Measurements from ENCODE around the gene ZBTB46.
"Not testable (repeated sequence)": the region's sequence is repeated elsewhere in the genome, so short reads cannot be mapped to it uniquely, and the experiment has no call there.

Gene ZBTB46, protein sequence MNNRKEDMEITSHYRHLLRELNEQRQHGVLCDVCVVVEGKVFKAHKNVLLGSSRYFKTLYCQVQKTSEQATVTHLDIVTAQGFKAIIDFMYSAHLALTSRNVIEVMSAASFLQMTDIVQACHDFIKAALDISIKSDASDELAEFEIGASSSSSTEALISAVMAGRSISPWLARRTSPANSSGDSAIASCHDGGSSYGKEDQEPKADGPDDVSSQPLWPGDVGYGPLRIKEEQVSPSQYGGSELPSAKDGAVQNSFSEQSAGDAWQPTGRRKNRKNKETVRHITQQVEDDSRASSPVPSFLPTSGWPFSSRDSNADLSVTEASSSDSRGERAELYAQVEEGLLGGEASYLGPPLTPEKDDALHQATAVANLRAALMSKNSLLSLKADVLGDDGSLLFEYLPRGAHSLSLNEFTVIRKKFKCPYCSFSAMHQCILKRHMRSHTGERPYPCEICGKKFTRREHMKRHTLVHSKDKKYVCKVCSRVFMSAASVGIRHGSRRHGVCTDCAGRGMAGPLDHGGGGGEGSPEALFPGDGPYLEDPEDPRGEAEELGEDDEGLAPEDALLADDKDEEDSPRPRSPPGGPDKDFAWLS

DNA sequence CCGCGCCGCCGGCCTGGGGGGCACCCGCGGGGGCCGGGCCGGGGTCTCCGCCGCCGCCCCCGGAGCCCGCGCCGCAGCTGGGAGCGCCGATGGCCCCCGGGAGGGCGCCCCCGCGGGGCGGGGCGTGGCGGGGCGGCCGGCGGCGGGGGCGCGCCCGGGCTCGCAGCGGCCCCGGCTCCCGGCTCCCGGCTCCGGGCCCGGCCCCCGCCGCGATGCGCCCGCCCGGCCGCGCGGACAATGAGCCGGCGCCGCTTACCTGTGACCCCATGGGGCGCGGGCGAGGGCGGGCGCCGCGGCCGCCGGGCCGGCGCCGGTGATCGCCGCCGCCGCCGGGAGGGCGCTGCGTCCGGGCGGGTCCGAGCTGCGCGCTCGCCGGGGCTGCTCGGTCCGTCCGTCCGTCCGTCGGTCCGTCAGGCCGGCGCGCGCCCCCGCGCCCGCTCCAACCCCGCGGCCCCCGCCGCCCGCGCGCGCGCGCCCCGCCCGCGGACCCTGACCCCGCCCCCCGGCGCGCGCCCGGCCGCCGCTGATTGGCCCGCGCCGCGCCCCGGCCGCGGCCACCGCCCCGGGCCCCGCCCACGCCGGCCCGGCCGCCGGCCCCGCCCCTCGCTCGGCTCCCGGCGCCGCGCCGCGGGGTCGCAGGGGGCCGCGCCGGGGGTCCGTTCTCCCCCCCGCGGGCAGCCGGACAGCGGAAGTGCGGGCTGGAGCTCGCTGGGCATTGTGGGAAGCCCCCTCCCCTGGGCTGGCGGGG lies at the start of gene ZBTB46:
Gene ZBTB46 (minus strand): TSS at position 424 of the 748 bp plus-strand sequence. CDS start 40,507 bp downstream, outside the sequence.
- peak; percentile 28 for DNase-seq

DNA sequence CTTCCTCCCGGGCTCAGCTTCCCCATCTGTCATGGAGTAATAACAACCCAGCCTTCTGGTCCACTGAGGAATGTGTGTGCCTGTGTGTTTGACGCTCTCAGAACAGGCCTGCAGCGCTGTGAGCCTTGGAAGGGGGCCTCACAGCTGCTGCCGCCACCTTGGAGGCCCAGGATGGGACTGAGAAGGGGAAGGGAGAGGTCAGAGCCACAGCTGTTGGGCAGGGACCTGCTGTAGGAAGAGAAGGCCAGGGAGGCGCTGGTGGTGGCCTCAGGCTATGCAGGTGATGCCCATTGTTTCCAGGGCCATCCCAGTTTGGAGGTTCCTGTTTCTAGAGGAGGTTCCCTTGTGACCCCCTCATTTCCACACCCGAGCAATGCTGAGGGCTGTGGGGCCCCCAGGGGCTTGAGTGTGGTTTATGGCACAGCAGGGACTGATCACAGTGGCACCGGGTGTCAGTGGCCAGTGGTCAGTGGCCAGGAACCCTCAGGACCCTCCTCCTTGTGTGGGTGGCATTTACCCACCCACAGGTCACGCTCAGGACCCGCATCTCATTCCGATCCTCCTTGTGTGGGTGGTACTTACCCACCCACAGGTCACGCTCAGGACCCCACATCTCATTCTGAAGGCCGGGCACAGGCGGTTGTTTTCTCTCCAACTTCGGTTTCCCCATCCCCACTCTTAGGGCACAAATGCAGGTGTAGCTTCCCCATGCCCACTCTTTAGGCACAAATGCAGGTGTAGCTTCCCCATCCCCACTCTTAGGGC lies 48.0 kb upstream of the ZBTB46 start:
- DNase-seq = no peak

DNA sequence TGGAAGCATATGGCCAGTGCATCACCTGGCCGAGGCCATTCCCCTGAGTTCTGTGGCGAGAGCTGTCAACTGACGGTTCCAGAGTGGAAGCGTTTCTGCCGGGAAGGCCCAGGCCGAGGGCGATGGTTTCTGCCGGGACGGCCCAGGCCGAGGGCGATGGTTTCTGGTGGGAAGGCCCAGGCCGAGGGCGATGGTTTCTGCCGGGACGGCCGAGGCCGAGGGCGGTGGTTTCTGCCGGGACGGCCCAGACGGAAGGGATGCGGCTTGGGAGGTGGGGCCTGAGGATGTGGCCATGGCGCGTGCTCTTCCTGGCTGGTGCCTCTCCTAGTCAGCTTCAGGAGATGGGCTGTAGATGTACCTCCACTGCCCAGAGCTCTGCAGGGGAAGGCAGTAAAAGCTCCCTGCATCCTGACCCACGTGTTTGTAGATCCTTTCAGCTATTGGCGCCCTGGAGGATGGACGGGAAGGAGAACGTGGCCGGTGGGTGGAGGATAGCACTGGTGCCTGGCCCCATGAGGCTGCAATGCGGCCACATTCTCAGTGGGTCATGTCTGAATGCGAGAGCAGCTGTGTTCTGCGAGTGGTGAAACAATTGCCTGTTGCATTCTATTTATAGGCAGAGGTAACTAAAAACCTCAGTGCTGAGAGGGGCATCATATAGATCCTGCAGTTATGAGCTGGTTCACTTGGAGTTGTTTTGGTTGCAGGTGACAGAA lies 46.8 kb upstream of the ZBTB46 start:
- no peak for DNase-seq

DNA sequence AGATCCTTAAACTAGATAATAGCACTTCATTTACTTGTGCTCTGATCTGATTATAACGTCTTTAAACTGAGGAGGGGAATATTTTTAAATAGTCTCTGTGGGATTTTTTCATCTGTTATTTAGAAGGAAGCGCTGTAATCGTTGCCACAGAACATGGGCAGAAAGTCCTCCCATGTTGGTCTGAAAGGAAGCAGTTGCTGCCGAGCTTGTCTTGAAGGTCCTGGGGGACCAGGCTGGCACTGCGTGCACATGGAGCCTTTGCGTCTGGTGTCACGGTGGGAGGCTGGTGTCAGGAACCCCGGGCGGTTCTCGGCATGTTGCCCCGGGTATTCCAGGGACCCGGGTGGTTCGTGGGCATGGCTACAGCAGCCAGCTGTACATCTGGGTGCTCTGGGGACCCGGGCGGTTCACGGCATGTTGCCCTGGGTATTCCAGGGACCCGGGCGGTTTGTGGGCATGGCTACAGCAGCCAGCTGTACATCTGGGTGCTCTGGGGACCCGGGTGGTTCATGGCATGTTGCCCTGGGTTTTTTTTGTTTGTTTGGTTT lies 45.5 kb upstream of the ZBTB46 start:
- DNase-seq = no peak

DNA sequence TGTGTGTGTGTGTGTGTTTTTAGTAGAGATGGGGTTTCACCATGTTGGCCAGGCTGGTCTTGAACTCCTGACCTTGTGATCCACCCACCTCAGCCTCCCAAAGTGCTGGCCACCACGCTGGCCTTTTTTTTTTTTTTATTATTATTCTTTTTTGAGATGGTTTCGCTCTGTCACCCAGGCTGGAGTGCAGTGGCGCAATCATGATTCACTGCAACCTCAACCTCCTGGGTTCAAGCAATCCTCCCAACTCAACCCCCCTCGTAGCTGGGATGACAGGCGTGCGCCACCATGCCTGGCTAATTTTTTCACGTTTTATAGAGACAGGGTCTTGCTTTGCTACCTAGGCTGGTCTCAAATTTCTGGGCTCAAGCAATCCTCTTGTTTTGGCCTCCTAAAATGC lies 43.2 kb upstream of the ZBTB46 start:
- not testable (repeated sequence) for DNase-seq

DNA sequence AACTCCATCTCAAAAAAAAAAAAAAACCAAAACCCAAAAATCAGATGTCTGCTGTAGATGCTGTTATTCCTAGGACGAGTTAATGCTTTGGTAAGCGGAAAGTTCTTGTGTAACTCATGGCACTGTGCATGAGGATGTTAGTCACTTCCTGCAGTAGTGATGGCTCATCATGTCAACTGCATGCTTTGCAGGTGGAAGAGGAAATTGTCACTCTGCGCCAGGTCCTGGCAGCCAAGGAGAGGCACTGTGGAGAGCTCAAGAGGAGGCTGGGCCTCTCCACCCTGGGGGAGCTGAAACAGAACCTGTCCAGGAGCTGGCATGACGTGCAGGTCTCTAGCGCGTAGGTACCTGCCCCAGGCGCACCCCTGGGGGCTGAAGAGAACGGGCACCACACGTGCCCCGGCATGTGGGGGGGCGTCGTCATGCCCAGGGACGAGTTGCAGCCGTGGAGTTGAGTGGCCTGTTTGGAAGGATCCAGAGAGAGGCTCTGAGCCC lies 42.5 kb upstream of the ZBTB46 start:
- DNase-seq = peak; percentile 41

DNA sequence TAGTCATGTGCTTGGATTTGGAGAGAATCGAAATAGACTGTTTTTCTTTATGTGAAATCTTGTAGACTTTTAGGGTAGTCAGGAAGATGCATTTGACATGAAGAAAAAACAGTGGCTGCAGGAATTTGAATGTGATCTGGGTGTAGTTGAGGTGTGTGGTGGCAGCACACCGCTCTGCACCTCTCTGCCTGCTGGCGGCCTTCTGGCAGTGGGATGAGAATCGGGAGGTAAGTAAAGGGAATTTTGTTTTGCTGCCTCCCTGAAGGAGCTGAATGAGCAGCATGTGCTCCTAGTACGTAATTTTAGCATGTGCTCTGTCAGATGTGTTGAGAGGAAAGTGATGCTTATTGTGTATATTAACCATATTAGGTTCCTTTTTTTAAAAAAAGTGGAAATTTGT lies 37.2 kb upstream of the ZBTB46 start:
- no peak for DNase-seq

DNA sequence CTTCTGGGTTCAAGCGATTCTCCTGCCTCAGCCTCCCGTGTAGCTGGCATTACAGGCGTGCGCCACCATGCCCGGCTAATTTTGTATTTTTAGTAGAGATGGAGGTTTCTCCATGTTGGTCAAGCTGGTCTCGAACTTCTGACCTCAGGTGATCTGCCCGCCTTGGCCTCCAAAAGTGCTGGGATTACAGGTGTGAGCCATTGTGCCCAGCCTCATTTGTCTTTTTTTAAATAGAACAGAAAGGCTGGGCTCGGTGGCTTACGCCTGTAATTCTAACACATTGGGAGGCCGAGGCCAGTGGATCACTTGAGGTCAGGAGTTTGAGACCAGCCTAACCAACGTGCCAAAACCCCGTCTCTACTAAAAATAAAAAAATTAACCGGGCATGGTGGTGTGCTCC lies 36.0 kb upstream of the ZBTB46 start:
- DNase-seq = not testable (repeated sequence)

DNA sequence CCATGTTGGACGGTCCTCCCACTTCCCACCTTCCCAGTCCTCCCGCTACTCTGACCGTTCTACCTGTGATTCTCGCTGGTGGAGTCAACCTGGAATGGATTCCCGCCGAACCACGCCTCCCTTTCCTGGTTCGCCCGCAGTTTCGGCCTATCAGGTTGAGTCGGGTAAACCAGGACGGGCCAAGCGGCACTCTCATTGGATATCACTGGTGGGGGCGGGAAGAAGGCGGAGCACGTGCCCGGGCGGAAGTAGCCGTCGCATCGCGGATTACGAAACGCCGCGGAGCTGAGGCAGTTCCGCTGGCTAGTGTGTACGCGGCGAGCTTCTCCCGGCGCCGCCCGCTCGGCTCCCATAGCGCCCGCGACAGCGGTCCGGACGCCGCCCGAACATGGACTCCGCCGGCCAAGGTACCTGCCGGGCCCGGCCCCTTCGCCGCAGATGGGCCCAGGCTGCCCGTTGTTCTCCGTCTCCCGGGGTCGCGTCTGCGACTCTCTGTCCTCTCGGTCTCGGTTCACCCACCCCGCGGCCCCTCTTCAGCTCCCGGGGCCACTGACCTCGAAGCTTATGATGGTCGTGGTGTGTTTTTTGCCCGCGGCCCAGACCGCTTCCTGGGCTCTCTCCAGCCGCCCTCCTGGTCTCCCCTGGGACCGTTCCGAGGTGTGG lies 34.0 kb upstream of the ZBTB46 start, which contains the start of gene TPD52L2:
Gene TPD52L2 (plus strand): TSS at position 293 of the 663 bp plus-strand sequence. CDS start 96 bp downstream, at position 389.
- DNase-seq = peak; percentile 98

DNA sequence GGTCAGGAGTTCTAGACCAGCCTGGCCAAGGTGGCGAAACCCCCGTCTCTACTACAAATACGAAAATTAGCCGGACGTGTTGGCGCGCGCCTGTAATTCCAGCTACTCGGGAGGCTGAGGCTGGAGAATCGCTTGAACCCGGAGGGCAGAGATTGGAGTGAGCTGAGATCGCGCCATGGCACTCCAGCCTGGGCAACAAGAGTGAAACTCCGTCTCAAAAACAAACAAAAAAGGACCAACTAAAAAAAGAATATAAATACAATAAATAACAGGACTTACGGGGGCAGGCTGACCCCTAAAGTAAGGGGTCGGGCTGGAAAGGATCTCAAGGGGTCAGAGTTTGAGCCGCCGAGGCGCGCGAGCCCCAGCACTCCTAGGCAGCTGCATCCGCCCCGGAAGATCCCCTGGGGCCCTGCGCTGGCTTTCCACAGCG lies 33.5 kb upstream of the ZBTB46 start:
- no peak for DNase-seq

DNA sequence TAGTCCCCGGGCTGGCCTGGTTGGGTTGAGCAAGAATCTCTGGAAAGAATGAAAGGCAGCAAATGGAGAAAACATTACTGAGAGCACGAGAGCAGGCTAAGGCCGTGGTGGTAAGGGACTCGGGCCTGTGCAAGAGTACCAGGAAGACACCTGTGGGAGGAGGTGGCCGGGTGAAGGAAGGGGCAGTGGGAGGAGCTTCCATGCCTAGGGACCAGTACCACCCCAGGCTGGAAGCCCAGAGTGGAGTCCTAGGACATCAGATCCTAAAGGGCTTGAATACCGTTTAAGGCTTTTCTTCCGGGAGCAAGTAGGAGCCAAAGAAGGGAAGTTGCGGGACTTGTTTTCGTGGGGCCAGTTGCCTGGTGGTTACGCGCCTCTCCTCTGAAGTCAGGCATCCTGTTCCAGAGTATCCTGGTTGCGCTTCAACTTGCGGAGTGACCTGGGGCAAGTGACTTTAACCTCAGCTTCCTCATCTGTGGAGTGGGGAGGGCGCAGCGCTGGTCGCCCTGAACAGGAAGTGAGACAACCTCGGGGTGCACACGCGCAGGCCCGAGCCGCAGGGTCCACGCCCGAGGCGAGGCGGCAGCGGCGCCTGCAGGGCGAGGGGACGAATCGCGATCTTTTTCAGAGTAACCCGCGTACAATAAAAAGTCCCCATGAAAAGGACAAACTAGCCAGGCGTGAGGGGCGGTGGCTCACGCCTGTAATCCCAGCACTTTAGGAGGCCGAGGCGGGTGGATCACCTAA lies 32.9 kb upstream of the ZBTB46 start:
- DNase-seq = peak; percentile 84

DNA sequence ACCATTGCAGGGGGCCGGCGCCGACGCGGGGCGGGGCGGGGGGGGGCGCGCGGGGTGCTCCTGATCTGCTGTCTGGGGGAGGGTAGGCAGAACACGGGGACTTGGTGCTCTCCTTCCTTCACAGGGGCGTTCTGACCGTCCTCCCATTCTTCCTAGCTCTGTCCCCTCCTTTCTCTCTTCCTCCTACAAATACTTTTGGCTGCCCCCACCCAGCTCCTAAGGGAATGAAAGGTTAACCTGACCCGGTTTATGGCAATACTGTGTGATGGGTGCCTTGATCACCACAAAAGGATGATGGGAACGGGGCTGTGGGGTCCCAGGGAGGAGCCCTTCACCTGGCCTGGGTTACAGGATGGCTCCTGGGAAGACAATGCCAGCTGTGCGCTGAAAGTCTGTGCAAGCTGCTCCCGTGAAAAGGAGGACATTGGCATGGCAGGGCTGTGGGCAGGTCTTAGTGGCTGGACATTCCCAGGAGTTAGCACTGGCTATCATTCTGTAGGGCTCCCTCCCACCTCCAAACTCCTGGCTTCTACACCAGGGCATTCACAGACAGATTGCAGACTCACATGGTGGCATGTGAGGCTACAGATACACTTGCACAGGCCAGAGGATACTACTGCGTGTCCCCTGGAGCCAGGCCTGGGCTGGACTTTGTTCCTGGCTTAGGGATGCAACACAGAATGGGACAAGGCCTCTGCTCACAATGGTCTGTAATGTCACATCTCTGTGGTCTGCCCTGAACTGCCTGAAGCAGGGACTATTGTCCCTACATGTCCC lies 32.1 kb upstream of the ZBTB46 start:
- DNase-seq = no peak

DNA sequence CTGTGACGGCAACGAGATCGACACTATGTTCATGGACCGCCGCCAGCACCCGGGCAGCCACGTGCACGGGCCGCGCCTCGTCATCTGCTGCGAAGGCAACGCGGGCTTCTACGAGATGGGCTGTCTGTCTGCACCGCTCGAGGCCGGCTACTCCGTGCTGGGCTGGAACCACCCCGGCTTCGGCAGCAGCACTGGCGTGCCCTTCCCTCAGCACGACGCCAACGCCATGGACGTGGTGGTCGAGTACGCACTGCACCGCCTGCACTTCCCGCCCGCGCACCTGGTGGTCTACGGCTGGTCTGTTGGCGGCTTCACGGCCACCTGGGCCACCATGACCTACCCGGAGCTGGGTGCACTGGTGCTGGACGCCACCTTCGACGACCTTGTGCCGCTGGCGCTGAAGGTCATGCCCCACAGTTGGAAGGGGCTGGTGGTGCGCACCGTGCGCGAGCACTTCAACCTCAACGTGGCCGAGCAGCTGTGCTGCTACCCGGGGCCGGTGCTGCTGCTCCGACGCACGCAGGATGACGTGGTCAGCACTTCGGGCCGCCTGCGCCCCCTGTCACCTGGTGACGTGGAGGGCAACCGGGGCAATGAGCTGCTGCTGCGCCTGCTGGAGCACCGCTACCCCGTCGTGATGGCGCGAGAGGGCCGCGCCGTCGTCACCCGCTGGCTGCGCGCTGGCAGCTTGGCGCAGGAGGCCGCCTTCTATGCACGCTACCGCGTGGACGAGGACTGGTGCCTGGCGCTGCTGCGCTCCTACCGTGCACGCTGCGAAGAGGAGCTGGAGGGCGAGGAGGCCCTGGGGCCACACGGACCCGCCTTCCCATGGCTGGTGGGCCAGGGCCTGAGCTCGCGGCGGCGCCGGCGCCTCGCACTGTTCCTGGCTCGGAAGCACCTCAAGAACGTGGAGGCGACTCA lies 31.2 kb upstream of the ZBTB46 start:
- DNase-seq = no peak

DNA sequence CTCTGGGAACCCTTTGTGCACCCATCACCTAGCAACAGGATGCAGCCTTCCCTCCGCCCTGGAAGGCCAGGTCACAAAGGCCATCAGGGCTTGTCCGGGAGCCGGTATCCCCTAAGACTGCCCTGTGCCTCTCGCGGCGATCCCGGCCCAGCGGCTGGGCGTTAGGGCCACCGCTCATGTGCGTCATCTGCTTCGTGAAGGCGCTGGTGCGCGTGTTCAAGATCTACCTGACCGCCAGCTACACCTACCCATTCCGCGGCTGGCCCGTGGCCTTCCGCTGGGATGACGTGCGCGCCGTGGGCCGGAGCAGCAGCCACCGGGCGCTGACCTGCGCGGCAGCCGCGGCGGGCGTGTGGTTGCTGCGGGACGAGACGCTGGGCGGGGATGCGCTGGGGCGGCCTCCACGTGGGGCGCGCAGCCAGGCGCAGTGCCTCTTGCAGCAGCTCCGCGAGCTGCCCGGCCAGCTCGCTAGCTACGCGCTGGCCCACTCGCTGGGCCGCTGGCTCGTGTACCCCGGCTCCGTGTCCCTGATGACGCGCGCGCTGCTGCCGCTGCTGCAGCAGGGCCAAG lies 30.4 kb upstream of the ZBTB46 start, which contains the start of gene ABHD16B:
Gene ABHD16B (plus strand): TSS at position 134 of the 570 bp plus-strand sequence. CDS start 43 bp downstream, at position 177.
- no peak for DNase-seq

DNA sequence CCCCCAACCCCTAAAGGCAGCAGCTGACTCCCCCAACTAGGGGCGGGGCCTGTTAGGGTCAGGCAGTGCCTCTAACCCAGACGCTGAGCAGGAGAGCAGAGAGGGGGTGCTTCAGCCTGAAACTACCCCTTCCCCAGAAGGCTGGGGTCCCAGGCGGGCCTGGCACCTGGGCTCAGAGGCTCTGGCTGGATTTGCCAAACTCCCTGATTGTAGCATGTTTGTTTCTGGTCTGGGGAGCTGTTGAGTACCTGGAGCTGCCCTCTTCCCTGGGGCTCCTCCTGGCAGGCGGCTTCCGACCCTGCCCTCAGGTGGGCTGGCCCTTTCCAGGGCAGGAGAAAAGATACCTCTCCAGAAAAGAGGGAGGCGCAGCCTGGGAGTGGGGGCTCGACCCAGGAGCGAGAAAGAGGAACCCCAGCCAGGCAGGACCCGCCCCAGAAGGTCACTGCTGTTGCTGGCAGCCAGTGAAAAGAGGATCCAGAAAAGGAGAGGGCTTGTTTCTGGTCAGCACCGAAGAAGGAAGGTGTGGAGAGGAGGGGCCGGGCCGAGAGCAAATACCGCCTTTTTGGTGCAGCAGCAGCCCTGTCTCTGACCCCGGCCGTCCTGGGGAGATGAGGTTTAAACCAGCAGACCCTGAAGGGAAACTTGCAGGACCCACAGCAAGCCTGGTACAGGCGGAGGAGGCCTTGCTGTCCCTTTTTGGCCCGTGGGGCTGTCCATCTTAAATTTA lies 29.4 kb upstream of the ZBTB46 start:
- no peak for DNase-seq

DNA sequence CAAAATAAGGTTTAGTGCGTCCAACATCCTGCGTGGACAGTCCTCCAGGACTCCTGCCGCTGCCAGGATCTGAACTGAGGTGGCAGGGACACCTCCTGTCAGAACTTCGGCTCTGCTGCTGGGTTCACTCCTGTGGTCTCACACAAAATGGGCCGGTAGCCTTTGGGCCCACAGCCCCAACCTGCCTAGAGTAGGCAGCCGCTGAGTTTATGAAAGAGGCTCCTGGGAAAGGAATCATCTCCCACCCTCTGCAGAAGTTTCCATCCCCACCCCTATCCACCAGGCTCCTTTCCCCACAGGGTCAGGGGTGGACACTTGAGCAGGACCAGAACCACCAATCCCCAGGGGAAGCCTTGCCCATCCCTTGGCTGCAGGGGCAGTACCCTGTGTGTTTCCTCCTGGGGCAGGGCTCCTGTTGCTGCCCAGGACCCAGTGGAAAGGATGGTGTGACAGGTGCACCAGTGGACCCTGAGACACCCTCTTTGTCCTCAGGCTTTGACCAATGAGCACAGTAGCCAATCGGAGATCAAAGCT lies 28.2 kb upstream of the ZBTB46 start:
- no peak for DNase-seq

Measured in CD4-positive, alpha-beta T cell treated with Interleukin-10 for 1 hour (primary cell).